Measurements from ENCODE around the gene MTCP1. TPM values are rescaled to one million over a fixed set of nuclear protein-coding genes. Genes with fewer than 3 reads are reported as not detected.

The MTCP1 gene
- total and polyA plus RNA-seq, 2 donors (not counting 3 experiments of a cell fraction or from before 2014, with no cell fraction given): 1.8 to 15.8 TPM

DNA sequence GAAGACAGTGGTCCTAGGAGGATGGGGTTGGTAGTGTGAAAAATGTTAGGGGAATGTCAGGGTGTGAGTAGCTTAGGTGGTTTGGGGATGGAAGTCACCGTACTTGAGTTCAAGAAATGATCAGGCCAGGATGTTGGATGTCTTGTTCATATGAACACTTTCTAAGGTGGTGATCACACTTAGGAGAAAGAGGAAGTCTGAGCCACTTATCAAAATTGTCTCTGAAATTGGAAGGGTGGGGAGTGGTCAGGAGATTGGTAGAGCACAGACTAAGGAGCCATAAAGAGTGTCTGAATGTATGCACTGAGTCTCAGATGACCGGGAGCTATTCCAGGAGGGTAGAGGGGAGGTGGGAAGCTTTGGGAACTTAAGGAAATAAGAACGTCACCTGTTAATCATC lies 17.3 kb downstream of the MTCP1 start:
- H3K27me3 ChIP-seq (ENCODE audit: control insufficient read depth in 2 of 2, insufficient read depth in 2 of 2, low read length in 2 of 2): no peaks in the 10 kb centered on the region
- TF ChIP-seq MYC (IDR thresholded peaks at IDR 0.05; ENCODE audit: low read depth, low read length) (no peak), FOS (IDR thresholded peaks at IDR 0.05; ENCODE audit: borderline replicate concordance, insufficient read depth, low read length) (no peak), POLR2AphosphoS5 (IDR thresholded peaks at IDR 0.05; ENCODE audit: insufficient read depth, low read depth, low read length) (no peak), GATA2 (IDR thresholded peaks at IDR 0.05; ENCODE audit: insufficient read depth, insufficient read length, low read depth, low read length) (no peak), EZH2 (IDR thresholded peaks at IDR 0.05; ENCODE audit: borderline replicate concordance, low read depth, low read length, severe bottlenecking) (no peak)
- TF ChIP-seq, protein P1, sequence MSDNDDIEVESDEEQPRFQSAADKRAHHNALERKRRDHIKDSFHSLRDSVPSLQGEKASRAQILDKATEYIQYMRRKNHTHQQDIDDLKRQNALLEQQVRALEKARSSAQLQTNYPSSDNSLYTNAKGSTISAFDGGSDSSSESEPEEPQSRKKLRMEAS (IDR thresholded peaks at IDR 0.05; ENCODE audit: insufficient read depth, insufficient read length): no peak
- POLR2A ChIA-PET: no interaction called here
- BruUV-seq (replicated peaks): no TSS peak
- H3K4me3 ChIP-seq (replicated peaks in 1 of 3; ENCODE audit: insufficient read depth in 1 of 3, low read depth in 1 of 3, low read length in 3 of 3): no peak overlapping the region
- FAIRE-seq (no peak), DNase-seq (ENCODE audit: low read depth, low spot score) (no peak)
- H3K9me1 ChIP-seq (replicated peaks; ENCODE audit: control insufficient read depth, extremely low read depth, insufficient read depth, low read length): no peaks in the 10 kb centered on the region
- H3K4me1 ChIP-seq (ENCODE audit: control insufficient read depth, extremely low read depth, insufficient read depth, low read length): peaks cover 11% of the 10 kb centered on the region
- H3K4me2 ChIP-seq (ENCODE audit: insufficient read depth, low read length): no peak overlapping the region
- intact Hi-C loops (cut with micrococcal nuclease): no loop called here
- no peaks in the 10 kb centered on the region for H3K36me3 ChIP-seq (ENCODE audit: control insufficient read depth in 2 of 2, extremely low read depth in 1 of 2, insufficient read depth in 2 of 2, low read length in 2 of 2)
- no peak overlapping the region for H2AFZ ChIP-seq (ENCODE audit: low read depth, low read length)
- CTCF ChIA-PET: no interaction called here
- no peaks in the 10 kb centered on the region for H3K9me3 ChIP-seq (replicated peaks; ENCODE audit: control insufficient read depth, insufficient read depth, low read length)
- H3K9ac ChIP-seq (replicated peaks; ENCODE audit: extremely low read depth, insufficient read depth, low read length): no peak overlapping the region
- no peaks in the 10 kb centered on the region for H3K79me2 ChIP-seq (ENCODE audit: control insufficient read depth, insufficient read depth, low read length)
- dilution Hi-C loops (cut with MboI; ENCODE audit: extremely low pct_ligation_motif_present, low sequenced_read_pairs): no loop called here
- no peaks in the 10 kb centered on the region for H4K20me1 ChIP-seq (replicated peaks; ENCODE audit: control insufficient read depth, extremely low read depth, insufficient read depth, low read length)
- no peak overlapping the region for H3K27ac ChIP-seq (ENCODE audit: insufficient read depth, low read depth, low read length)

DNA sequence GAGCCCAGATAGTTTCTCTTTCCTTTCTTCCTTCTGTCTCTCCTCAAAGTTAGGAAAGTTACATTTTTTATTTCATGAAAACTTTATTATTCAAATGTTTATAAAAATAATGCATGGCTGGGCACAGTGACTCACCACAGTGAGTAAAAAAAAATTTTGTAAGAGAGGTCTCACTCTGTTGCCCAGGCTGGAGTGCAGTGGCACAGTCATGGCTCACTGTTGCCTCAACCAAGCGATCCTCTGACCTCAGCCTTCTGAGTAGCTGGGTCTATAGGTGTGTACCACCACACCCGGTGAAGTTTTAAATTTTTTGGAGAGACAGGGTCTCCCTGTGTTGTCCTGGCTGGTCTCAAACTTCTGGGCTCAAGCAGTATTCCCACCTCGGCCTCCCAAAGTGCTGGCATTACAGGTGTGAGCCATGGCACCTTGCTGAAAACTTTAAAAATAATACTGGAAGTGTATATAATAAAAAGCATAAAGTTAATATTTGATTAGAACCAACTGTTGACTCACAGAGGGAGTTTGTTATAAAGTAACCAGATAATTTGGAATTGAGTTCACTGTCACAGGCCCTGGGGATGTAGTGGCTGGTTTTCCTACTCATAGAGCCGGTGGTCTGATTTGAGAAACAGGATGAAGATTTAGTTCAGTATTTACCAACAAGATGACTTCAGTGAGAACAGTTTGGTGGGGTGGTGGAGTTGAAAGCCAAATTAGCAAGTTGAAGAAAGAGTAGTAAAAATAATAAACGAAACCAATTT lies 18.0 kb downstream of the MTCP1 start:
- BruUV-seq (replicated peaks): no TSS peak
- no peak overlapping the region for H2AFZ ChIP-seq (ENCODE audit: low read depth, low read length)
- ChIA-PET POLR2A (no interaction called here), CTCF (no interaction called here)
- peaks cover 11% of the 10 kb centered on the region for H3K4me1 ChIP-seq (ENCODE audit: control insufficient read depth, extremely low read depth, insufficient read depth, low read length)
- no peaks in the 10 kb centered on the region for H3K9me3 ChIP-seq (replicated peaks; ENCODE audit: control insufficient read depth, insufficient read depth, low read length)
- no peak overlapping the region for H3K4me3 ChIP-seq (replicated peaks in 1 of 3; ENCODE audit: insufficient read depth in 1 of 3, low read depth in 1 of 3, low read length in 3 of 3)
- no peaks in the 10 kb centered on the region for H3K79me2 ChIP-seq (ENCODE audit: control insufficient read depth, insufficient read depth, low read length)
- H3K36me3 ChIP-seq (ENCODE audit: control insufficient read depth in 2 of 2, extremely low read depth in 1 of 2, insufficient read depth in 2 of 2, low read length in 2 of 2): no peaks in the 10 kb centered on the region
- no peak overlapping the region for H3K4me2 ChIP-seq (ENCODE audit: insufficient read depth, low read length)
- H3K9ac ChIP-seq (replicated peaks; ENCODE audit: extremely low read depth, insufficient read depth, low read length): no peak overlapping the region
- H4K20me1 ChIP-seq (replicated peaks; ENCODE audit: control insufficient read depth, extremely low read depth, insufficient read depth, low read length): no peaks in the 10 kb centered on the region
- intact Hi-C loops (cut with micrococcal nuclease): no loop called here
- dilution Hi-C loops (cut with MboI; ENCODE audit: extremely low pct_ligation_motif_present, low sequenced_read_pairs): no loop called here
- no peaks in the 10 kb centered on the region for H3K9me1 ChIP-seq (replicated peaks; ENCODE audit: control insufficient read depth, extremely low read depth, insufficient read depth, low read length)
- FAIRE-seq: no peak
- no peak for DNase-seq (ENCODE audit: low read depth, low spot score)
- TF ChIP-seq, protein P2, sequence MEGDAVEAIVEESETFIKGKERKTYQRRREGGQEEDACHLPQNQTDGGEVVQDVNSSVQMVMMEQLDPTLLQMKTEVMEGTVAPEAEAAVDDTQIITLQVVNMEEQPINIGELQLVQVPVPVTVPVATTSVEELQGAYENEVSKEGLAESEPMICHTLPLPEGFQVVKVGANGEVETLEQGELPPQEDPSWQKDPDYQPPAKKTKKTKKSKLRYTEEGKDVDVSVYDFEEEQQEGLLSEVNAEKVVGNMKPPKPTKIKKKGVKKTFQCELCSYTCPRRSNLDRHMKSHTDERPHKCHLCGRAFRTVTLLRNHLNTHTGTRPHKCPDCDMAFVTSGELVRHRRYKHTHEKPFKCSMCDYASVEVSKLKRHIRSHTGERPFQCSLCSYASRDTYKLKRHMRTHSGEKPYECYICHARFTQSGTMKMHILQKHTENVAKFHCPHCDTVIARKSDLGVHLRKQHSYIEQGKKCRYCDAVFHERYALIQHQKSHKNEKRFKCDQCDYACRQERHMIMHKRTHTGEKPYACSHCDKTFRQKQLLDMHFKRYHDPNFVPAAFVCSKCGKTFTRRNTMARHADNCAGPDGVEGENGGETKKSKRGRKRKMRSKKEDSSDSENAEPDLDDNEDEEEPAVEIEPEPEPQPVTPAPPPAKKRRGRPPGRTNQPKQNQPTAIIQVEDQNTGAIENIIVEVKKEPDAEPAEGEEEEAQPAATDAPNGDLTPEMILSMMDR (IDR thresholded peaks at IDR 0.05; ENCODE audit: extremely low read depth in 1 of 2, insufficient read depth in 1 of 2, low read depth in 1 of 2, low read length in 2 of 2): no peak
- TF ChIP-seq FOS (IDR thresholded peaks at IDR 0.05; ENCODE audit: borderline replicate concordance, insufficient read depth, low read length): no peak
- TF ChIP-seq POLR2AphosphoS5 (IDR thresholded peaks at IDR 0.05; ENCODE audit: insufficient read depth, low read depth, low read length): no peak
- TF ChIP-seq, protein P1 (IDR thresholded peaks at IDR 0.05; ENCODE audit: insufficient read depth, insufficient read length): no peak
- TF ChIP-seq MYC (IDR thresholded peaks at IDR 0.05; ENCODE audit: low read depth, low read length): no peak
- no peak for TF ChIP-seq GATA2 (IDR thresholded peaks at IDR 0.05; ENCODE audit: insufficient read depth, insufficient read length, low read depth, low read length)
- no peak for TF ChIP-seq JUN (IDR thresholded peaks at IDR 0.05; ENCODE audit: borderline replicate concordance, insufficient read depth, insufficient read length, low read depth)
- TF ChIP-seq POLR2A (IDR thresholded peaks at IDR 0.05; ENCODE audit: low read depth, low read length): no peak
- TF ChIP-seq EZH2 (IDR thresholded peaks at IDR 0.05; ENCODE audit: borderline replicate concordance, low read depth, low read length, severe bottlenecking): no peak
- H3K27me3 ChIP-seq (ENCODE audit: control insufficient read depth in 2 of 2, insufficient read depth in 2 of 2, low read length in 2 of 2): no peaks in the 10 kb centered on the region
- no peak overlapping the region for H3K27ac ChIP-seq (ENCODE audit: insufficient read depth, low read depth, low read length)

Measured in endothelial cell of umbilical vein (primary cell).